Measurements from ENCODE around the gene ZNF518B. TPM values are rescaled to one million over a fixed set of nuclear protein-coding genes. Genes with fewer than 3 reads are reported as not detected.
A peak's percentile ranks its signal among the peaks of the same experiment; 100 is the strongest.

ZNF518B gene
- total RNA-seq, 5 donors from 2014 or later (not counting 1 experiment from before 2014, with no cell fraction given): 28.5 to 39.1 (median 29.1) TPM

DNA sequence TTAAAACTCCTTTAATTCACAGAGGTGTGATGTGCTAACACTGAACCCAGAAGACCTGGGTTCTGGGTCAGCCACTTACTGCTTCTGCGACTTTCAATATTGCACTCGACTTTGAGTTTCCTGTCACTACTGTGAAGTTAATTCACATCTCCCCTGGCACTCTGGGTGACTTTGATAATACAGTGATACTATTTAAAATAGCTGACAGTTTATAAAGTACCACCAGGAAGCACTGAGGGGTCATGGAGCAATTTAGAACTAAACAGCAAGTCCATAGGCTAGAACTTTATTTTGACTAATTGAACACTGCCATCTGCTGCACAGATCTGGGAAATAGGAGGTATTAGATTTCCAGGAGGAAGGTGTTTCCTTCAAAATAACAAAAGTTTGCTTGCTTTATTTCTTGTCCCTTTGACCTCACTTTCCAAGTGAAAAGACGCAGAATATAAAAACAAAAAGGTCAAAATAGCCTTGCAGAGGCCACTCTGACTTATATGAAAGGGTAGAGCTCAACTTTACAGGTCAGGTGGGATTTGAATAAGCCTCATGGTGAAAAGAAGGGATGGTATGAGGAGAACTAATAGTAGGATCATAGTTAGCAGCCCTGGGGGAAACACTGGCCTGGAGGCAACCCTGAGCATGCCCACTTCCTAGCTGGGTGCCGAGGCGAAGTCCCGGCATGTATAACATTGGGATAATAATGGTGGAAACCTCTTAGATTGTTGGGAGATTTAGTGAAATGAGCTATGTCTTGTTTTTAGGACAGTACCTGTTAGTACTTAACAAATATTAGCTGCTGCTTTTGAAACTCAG lies 53.4 kb downstream of the ZNF518B start:
- CTCF ChIA-PET: interaction anchor here (0.5 to 1.0 kb wide), 6 partner anchors 67 to 348 kb away, joined by 3 to 8 read pairs (median 3); no protein-coding TSS in a partner anchor
- POLR2A ChIA-PET: interaction anchor here (0.6 kb wide), 2 partner anchors 310 to 602 kb away, joined by 3 to 4 read pairs; no protein-coding TSS in a partner anchor
- Mint-ChIP-seq H3K27me3 (peaks cover 0 to 4% of the 10 kb centered on the region in 2 donors), H3K9me3 (no peaks in the 10 kb centered on the region), H3K4me1 (no peaks in the 10 kb centered on the region), H3K36me3 (no peaks in the 10 kb centered on the region), H3K27ac (no peak overlapping the region), H3K4me3 (no peak overlapping the region)
- H3K27ac ChIP-seq (ENCODE audit: low read length): no peak overlapping the region
- DNase-seq (peak in 4 of 35 experiments; percentile 1 to 44 (median 6)), ATAC-seq (replicated peaks in 1 of 4) (peak in 1 of 4 experiments; percentile 42)
- 60% methylated on average over 1 of the region's 6 CpGs for WGBS (ENCODE audit: insufficient coverage)
- no peak overlapping the region for H3K4me3 ChIP-seq (ENCODE audit: control insufficient read depth in 1 of 2, extremely low read depth in 1 of 2, low read length in 1 of 2)
- H3K4me1 ChIP-seq (ENCODE audit: control insufficient read depth in 1 of 2, extremely low read depth in 1 of 2, insufficient read depth in 2 of 2, low read length in 2 of 2): no peaks in the 10 kb centered on the region
- H3K9me3 ChIP-seq: no peaks in the 10 kb centered on the region
- no peaks in the 10 kb centered on the region for H3K27me3 ChIP-seq (replicated peaks in 1 of 2; ENCODE audit: control insufficient read depth in 2 of 2, extremely low read depth in 1 of 2, insufficient read depth in 2 of 2, low read length in 1 of 2)
- no peaks in the 10 kb centered on the region for H3K36me3 ChIP-seq (ENCODE audit: control insufficient read depth in 2 of 2, extremely low read depth in 1 of 2, insufficient read depth in 1 of 2, low read length in 1 of 2)

DNA sequence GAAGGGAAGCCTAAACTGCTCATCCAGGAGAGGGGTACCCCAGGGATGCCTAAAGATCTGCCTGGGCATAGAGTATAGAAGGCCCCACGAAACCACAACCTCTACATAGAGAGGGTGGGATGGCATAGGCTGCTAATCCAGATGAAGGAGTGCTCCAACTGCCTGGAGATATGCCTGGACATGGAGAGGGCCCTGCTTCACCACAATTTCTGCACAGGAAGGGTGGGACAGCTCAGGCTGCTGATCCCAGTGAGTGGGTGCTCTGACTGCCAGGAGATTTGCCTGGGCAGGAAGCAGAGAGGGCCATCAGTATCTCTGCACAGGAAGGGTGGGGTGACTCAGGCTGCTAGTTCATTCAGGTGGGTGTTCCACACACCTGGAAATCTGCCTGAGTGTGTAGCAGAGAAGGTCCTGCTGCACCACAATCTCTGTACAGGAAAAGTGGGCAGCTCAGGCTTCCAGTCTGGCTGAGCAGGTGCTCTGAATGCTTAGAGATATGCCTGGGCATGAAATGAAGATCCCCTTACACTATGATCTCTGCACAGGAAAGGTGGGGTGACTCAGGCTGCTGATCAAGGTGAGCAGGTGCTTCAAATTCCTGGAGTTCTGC lies 61.1 kb downstream of the ZNF518B start:
- Mint-ChIP-seq H3K4me3 (no peak overlapping the region), H3K9me3 (peaks cover 0 to 3% (median 3%) of the 10 kb centered on the region in 3 donors), H3K27ac (no peak overlapping the region), H3K4me1 (peaks cover 0 to 4% (median 2%) of the 10 kb centered on the region in 3 donors), H3K36me3 (no peaks in the 10 kb centered on the region), H3K27me3 (peaks cover 0 to 7% of the 10 kb centered on the region in 2 donors)
- Histone ChIP-seq H3K36me3 (ENCODE audit: control insufficient read depth in 2 of 2, extremely low read depth in 1 of 2, insufficient read depth in 1 of 2, low read length in 1 of 2) (no peaks in the 10 kb centered on the region), H3K27me3 (replicated peaks in 1 of 2; ENCODE audit: control insufficient read depth in 2 of 2, extremely low read depth in 1 of 2, insufficient read depth in 2 of 2, low read length in 1 of 2) (peaks cover 0 to 7% of the 10 kb centered on the region in 2 experiments), H3K4me1 (ENCODE audit: control insufficient read depth in 1 of 2, extremely low read depth in 1 of 2, insufficient read depth in 2 of 2, low read length in 2 of 2) (peaks cover 0 to 3% of the 10 kb centered on the region in 2 experiments), H3K4me3 (ENCODE audit: control insufficient read depth in 1 of 2, extremely low read depth in 1 of 2, low read length in 1 of 2) (no peak overlapping the region), H3K9me3 (no peaks in the 10 kb centered on the region), H3K27ac (ENCODE audit: low read length) (no peak overlapping the region)
- ATAC-seq (replicated peaks in 1 of 4) (no peak), DNase-seq (no peak)
- ChIA-PET POLR2A (no interaction called here), CTCF (interaction anchor here in 1 of 2 donors (0.6 kb wide), 1 partner anchor 324 kb away, joined by 3 read pairs; no protein-coding TSS in a partner anchor)
- WGBS (ENCODE audit: insufficient coverage): no CpG with 5 or more reads among the region's 1 CpG

Other genes with a start within 250 kb of the ZNF518B start
- under 1 TPM; 0.07 to 0.39 (median 0.20) TPM for gene CLNK, start 227.3 kb upstream of the ZNF518B start, total RNA-seq

Measured in T-cell (primary cell).